Activated T-cell treated with anti-CD3 and anti-CD28 coated beads, Interleukin-2, amount 50 U/mL, for 4 hours (primary cell): ENCODE data around the gene TMEM61. TPM values are rescaled to one million over a fixed set of nuclear protein-coding genes. Genes with fewer than 3 reads are reported as not detected.
"Not testable (repeated sequence)": the region's sequence is repeated elsewhere in the genome, so short reads cannot be mapped to it uniquely, and the experiment has no call there.

ENCODE experiments used
- ATAC-seq, 2 donors: fragments of 200-7000 bp; cut with Tn5 transposase; one replicate each; pipeline ENCODE4 v1.10.0; 2021
- DNase-seq: peaks from one replicate; pipeline ENCODE4 v3.0.0-alpha.2; 2020
- H3K27me3 Mint-ChIP-seq: one replicate; pipeline ENCODE4 v1.8.0; 2021; ENCODE audit warnings: low read depth, mixed read lengths
- H3K36me3 Mint-ChIP-seq: one replicate; pipeline ENCODE4 v1.8.0; 2022; ENCODE audit warnings: mixed read lengths; ENCODE audit not compliant: insufficient read depth
- H3K4me1 Mint-ChIP-seq: one replicate; pipeline ENCODE4 v1.8.0; 2021; ENCODE audit warnings: low read depth, mixed read lengths
- H3K4me3 Mint-ChIP-seq: one replicate; pipeline ENCODE4 v1.8.0; 2021; ENCODE audit warnings: mild to moderate bottlenecking, moderate library complexity, mixed read lengths
- H3K9me3 Mint-ChIP-seq: one replicate; pipeline ENCODE4 v1.8.0; 2021; ENCODE audit warnings: mixed read lengths
- total RNA-seq, 3 donors: library from RNA; stranded (reverse); gene quantifications; one replicate each; pipeline ENCODE4 v1.2.1, GENCODE V29; 2021

Gene TMEM61
- total RNA-seq, 3 donors from 2014 or later = 0.24 TPM; not detected in 2

DNA sequence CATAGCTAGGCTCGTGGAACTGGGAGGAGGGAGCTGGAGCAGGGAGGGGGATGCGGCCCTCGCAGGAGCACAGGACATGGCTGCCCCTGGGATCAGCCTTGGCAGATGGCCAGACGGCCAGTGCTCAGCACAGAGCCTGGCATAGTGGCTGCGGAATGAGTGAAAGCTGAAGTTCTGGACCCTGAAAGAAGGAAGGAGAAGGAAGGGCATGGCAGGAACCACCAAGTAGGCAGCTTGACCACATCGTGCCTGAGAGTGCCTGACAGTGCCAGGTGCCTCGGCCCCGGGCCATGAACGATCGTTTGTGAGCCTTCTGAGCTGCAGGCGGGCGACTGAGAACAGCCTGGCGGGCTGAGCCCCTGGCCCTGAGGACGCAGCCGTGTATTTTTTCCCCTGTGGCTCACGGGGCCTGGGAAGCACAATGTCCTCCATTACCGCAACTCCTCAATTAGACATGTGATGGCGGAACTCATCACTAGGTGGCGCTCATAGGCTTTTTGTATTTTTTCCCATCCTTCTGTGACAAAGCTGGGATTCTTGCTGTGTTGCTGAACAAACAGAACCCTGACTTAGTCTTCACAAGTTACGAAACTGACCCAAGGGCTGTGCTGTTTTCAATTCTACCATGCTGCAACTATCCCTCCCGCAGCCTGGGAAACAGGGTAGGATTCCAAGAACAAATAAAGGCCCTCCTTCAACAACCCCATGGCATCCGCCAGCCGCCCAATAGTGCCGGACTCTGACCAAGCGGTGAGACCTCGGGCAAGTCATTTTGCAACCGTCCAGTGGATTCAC, 29.9 kb upstream of the TMEM61 start:
- ATAC-seq (peak; percentile 14 to 46), DNase-seq (peak; percentile 31)
- H3K4me1 Mint-ChIP-seq = peaks cover 10% of the 10 kb centered on the region
- H3K36me3 Mint-ChIP-seq = no peaks in the 10 kb centered on the region
- peaks cover 3% of the 10 kb centered on the region for H3K27me3 Mint-ChIP-seq
- H3K4me3 Mint-ChIP-seq = no peak overlapping the region
- H3K9me3 Mint-ChIP-seq = no peaks in the 10 kb centered on the region

DNA sequence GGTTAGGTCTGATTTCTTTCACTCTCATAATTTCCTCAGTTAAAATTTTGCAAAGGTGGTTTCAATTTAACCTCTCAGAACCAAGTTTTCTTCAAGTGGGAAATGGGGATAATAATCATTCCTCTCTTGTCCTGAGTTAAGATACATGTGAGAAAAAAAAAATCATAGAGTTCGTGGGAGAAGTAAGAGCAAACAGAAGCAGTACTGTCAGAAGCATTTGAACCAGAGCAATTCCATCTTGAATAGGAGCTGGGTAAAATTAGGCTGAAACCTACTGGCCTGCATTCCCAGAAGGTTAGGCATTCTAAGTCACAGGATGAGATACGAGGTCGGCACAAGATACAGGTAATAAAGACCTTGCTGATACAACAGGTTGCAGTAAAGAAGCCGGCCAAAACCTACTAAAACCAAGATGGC, 28.6 kb upstream of the TMEM61 start:
- ATAC-seq (no peak), DNase-seq (no peak)
- no peaks in the 10 kb centered on the region for H3K36me3 Mint-ChIP-seq
- no peak overlapping the region for H3K4me3 Mint-ChIP-seq
- no peaks in the 10 kb centered on the region for H3K9me3 Mint-ChIP-seq
- peaks cover 10% of the 10 kb centered on the region for H3K4me1 Mint-ChIP-seq
- H3K27me3 Mint-ChIP-seq = peaks cover 5% of the 10 kb centered on the region

DNA sequence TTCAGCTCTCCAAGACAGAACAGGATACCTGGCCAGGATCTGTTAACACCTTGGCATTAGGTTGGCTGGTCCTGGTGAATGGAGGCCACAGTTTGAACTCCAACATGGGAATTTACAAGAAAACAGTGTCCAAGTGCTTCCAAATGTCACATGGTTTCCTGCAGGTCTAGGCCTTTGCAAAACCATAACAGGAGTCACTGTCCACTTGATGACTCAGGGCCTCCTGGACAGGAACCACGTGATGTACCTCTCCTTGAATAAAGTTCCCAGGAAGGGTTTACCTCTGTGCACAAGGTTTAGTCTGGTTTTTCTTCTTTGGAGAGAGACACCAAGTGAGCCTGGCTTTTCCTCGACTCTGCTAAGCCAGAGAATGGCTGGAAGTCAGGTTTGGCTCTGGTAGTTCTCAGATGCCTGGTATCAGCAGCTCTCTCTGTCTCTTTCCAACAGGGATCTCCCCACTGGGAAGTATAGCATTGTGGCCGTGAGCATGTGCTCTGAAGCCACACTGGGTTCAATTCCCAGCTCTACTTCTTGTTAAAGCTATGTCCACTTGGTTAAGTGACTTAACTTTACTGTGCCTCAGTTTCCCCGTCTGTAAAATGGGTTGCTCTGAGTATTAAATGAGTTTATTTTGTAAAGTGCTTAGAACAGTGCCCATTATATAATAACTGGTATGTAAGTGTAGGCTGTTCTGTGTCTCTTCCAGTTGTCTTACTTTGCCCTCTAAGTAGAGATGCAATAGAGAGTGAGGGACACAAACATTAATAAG, 27.3 kb upstream of the TMEM61 start:
- H3K36me3 Mint-ChIP-seq = peaks cover 2% of the 10 kb centered on the region
- peaks cover 9% of the 10 kb centered on the region for H3K9me3 Mint-ChIP-seq
- ATAC-seq = no peak
- peaks cover 10% of the 10 kb centered on the region for H3K4me1 Mint-ChIP-seq
- no peak overlapping the region for H3K4me3 Mint-ChIP-seq
- H3K27me3 Mint-ChIP-seq = peaks cover 7% of the 10 kb centered on the region
- no peak for DNase-seq

DNA sequence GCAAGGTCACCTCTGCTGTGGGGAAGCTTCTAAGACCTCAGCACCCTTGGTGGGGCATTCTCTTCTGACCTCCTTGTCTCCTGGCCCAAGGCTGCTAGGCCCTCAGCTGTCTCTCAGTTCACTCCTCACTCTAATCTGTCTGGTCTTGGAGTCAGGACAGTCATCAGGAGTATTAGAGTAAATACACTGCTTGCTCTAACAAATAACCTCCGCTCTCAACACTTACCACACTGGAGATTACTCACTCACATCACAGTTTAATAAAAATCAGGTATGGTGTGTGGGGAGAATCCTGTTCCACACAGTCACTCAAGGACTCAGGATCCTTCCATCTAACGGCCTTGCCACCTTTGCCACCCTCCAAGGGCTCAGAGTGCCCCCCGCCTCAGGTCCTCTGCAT, 26.6 kb upstream of the TMEM61 start:
- peaks cover 7% of the 10 kb centered on the region for H3K27me3 Mint-ChIP-seq
- peaks cover 16% of the 10 kb centered on the region for H3K9me3 Mint-ChIP-seq
- no peak for DNase-seq
- H3K4me3 Mint-ChIP-seq = no peak overlapping the region
- no peak for ATAC-seq
- H3K4me1 Mint-ChIP-seq = peaks cover 10% of the 10 kb centered on the region
- H3K36me3 Mint-ChIP-seq = peaks cover 2% of the 10 kb centered on the region

DNA sequence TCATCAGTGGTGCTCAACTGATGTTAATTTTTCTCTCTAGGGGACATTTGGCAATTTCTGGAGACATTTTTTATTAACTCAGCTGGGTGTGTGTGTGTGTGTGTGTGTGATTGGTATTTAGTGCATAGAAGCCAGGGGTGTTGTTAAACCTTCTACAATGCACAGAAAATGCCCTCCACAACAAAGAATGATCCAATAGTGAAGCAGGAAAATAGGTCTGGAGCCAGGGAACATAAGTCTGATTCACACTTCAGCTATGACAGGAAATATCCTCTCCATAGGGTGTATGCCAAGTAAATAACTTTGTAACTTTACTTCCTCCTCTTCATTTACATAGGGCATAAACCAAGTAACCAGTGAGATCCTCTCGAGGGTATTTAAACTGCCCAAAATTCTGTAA, 25.1 kb upstream of the TMEM61 start:
- no peak overlapping the region for H3K4me3 Mint-ChIP-seq
- H3K36me3 Mint-ChIP-seq = peaks cover 2% of the 10 kb centered on the region
- H3K27me3 Mint-ChIP-seq = peaks cover 10% of the 10 kb centered on the region
- DNase-seq (no peak), ATAC-seq (no peak)
- peaks cover 4% of the 10 kb centered on the region for H3K4me1 Mint-ChIP-seq
- H3K9me3 Mint-ChIP-seq = peaks cover 18% of the 10 kb centered on the region

DNA sequence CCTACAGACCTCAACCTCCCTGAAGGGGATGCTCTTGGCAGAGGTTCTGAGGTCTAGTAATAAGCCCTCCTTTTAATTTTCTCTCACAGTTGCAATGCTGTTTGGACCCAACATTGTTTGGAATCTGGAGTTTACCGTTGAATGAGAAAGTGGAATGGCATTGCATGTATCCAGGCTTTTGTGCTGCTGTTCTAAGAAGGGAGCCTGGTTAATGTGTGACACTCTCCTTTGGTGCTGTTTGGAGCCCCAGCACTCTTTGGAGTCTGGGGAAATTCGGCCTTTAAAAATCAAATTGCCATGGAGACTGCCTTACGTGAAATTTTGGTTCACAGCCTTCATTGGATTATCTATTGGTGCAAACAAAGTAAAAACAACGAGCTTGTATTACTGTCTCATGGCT, 23.7 kb upstream of the TMEM61 start:
- Mint-ChIP-seq H3K4me3 (no peak overlapping the region), H3K36me3 (peaks cover 2% of the 10 kb centered on the region), H3K9me3 (peaks cover 18% of the 10 kb centered on the region), H3K27me3 (peaks cover 10% of the 10 kb centered on the region), H3K4me1 (no peaks in the 10 kb centered on the region)
- no peak for DNase-seq
- ATAC-seq = no peak

DNA sequence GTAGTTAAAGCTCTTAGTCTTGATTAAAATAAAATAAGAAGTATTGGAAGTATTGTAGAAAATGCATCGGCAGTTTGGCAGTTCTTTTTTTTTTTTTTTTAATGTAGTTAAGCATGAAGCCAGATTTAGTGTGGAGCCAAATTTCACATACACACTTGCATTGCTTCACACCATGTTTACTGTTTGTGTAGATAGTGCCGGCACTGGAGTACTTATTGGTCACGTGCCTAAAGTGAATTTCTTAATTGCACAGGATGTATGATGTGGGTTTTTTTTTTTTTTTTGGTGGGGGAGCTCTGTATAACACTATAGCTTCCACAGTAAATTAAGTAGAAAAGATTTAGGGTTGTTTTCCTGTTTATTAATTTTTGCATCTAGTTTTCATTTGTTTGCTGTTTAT, 21.2 kb upstream of the TMEM61 start:
- H3K36me3 Mint-ChIP-seq = peaks cover 2% of the 10 kb centered on the region
- H3K4me3 Mint-ChIP-seq = no peak overlapping the region
- DNase-seq = no peak
- H3K27me3 Mint-ChIP-seq = peaks cover 10% of the 10 kb centered on the region
- H3K4me1 Mint-ChIP-seq = no peaks in the 10 kb centered on the region
- H3K9me3 Mint-ChIP-seq = peaks cover 18% of the 10 kb centered on the region
- no peak for ATAC-seq

DNA sequence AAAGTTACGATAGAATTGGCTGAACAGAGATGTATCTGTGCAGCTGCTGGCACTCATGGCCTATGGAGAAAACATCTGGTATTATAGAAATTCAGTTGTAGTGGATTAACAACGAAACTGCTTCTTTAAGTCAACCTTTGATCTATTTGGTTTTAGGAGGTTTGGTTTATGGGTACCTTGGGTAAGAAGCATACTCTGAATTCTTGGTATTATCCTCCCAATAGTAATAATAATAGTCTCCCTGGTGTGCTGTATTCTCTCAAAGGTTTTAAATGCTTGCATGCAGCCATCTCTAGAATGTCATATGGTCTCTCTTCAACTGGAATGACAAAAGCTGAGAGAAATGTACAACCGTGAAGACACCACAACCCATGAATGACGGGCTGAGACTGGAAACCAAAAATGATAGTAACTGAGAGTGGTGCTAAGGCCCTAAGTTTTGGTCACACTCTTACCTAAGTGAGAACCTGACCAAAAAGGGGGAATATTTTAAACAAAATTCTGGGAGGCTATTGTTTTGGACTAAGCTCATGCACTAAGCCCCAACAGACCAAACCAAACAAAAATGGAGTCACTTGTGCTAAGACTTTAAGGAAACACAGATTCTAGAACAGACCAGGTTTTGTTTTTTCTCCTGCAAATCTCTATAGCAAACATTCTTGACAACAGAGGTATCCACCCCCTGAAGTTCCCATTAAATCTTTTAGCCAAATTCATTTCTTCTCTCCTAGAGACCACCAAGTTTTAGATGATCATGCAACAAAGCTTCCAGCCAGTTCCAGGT, 17.6 kb upstream of the TMEM61 start:
- H3K9me3 Mint-ChIP-seq = peaks cover 13% of the 10 kb centered on the region
- no peak overlapping the region for H3K4me3 Mint-ChIP-seq
- H3K27me3 Mint-ChIP-seq = peaks cover 6% of the 10 kb centered on the region
- DNase-seq (no peak), ATAC-seq (no peak)
- H3K36me3 Mint-ChIP-seq = no peaks in the 10 kb centered on the region
- peaks cover 5% of the 10 kb centered on the region for H3K4me1 Mint-ChIP-seq

DNA sequence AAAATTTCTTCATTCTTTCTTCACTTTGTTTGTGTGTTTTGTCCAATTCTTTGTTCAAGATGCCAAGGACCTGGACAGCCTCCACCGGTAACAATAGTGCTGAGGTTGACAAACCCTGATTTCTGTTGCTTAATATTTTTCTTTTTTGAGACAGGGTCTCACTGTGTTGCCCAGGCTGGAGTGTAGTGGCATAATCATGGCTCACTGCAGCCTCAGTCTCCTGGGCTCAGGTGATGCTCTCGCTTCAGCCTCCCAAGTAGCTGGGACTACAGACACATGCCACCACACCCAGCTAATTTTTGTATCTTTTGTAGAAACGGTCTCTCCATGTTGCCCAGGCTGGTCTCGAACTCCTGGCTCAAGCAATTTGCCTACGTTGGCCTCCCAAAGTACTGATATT, 16.6 kb upstream of the TMEM61 start:
- H3K36me3 Mint-ChIP-seq, H3K9me3 Mint-ChIP-seq, H3K4me1 Mint-ChIP-seq, H3K4me3 Mint-ChIP-seq, ATAC-seq, DNase-seq, H3K27me3 Mint-ChIP-seq: not testable (repeated sequence)

DNA sequence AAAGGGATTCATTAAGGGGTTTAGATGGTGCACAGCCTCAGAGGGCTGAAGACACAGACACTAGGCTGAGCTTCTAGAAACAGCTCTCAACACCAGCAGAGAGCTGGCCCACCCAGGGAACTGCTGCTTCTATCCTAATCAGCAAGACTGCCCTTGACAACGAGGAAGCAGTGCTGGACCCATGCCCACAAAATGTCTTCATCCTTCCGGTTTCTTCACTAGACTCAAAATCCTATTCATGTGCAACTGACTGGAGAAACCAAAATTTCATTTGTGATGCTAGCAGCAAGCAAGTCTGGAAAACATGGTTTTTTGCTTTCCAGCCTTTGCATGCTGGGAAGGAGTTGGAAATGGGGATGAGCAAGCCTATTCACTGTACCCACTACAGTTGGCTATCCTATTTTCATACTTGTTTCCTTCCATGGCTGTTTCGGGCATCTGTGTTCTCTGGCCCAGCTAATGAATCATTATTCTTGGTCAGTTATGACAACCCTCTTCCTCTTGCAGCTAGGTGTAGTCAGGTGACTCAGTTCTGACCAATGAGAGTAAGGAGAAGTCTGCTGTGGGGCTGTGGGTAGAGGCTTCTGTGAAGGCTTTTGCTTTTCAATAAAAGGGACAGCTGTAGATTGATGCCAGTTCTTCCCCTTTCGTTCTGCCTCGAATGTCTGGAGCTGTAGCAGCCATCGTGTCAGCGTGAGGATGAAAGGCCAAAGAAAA, 14.6 kb upstream of the TMEM61 start:
- no peak overlapping the region for H3K4me3 Mint-ChIP-seq
- no peaks in the 10 kb centered on the region for H3K9me3 Mint-ChIP-seq
- peaks cover 5% of the 10 kb centered on the region for H3K4me1 Mint-ChIP-seq
- H3K27me3 Mint-ChIP-seq = peaks cover 12% of the 10 kb centered on the region
- DNase-seq = no peak
- ATAC-seq = no peak
- H3K36me3 Mint-ChIP-seq = no peaks in the 10 kb centered on the region

DNA sequence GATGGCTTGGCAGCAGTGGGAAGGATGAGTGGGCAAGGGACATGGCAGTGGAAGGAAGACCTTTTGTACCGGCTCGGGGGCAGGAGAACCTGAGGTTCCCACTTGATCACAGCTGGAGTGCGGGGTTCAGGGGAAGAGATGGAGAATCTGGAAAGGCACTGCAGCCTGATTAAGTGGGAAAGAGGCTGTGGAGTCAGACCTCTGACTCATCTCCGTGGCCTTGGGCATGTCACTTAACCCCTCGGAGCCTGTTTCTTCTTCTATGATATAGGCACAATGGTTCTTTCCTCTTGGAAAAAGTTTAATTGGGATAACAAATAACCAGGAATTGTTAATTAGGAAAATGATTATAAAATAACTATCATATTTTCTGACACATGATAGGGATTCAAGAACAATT, 13.1 kb upstream of the TMEM61 start:
- no peak for ATAC-seq
- Mint-ChIP-seq H3K4me1 (peaks cover 5% of the 10 kb centered on the region), H3K36me3 (no peaks in the 10 kb centered on the region), H3K9me3 (no peaks in the 10 kb centered on the region), H3K27me3 (peaks cover 19% of the 10 kb centered on the region), H3K4me3 (no peak overlapping the region)
- no peak for DNase-seq

DNA sequence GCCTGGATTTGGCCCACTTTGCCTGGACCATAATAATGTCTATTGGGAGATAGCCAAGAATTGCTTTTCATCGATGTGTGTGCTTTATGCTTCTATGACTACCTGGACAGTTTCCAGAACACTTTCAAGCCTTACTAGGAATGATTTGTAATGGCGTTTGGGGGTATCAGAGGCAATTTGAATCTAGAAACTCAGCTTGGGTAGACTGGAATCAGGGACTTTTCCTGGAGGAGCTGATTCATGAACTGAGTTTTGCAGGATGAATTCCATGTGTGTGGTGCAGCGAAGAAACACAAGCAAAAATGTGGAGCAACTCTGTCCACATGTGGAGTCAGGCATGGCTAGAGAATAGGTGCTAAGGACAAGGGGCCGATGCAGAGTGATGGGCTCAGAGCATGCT, 11.9 kb upstream of the TMEM61 start:
- Mint-ChIP-seq H3K4me3 (no peak overlapping the region), H3K4me1 (peaks cover 5% of the 10 kb centered on the region), H3K36me3 (no peaks in the 10 kb centered on the region), H3K27me3 (peaks cover 28% of the 10 kb centered on the region), H3K9me3 (no peaks in the 10 kb centered on the region)
- DNase-seq (no peak), ATAC-seq (no peak)

DNA sequence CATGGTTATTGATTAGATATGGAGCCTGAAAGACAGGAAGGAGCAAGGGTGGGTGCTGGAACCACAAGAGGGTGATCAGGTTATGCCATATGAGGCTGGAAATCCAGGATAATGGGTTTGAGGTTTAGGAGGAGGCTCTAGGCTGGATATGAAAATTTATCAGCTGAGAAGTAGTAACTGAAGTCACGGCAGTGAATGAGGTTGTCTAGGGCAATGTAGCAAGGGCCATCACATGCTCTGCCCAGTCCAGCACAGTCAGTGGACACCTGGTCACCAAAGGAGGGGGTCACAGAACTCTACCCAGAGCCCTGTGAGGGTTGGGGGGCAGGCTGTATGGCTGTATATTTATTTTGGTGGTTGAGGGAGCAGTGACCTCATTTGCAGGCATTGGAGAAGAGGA, 10.5 kb upstream of the TMEM61 start:
- DNase-seq (no peak), ATAC-seq (no peak)
- Mint-ChIP-seq H3K36me3 (no peaks in the 10 kb centered on the region), H3K9me3 (no peaks in the 10 kb centered on the region), H3K27me3 (peaks cover 29% of the 10 kb centered on the region), H3K4me3 (no peak overlapping the region), H3K4me1 (peaks cover 5% of the 10 kb centered on the region)

DNA sequence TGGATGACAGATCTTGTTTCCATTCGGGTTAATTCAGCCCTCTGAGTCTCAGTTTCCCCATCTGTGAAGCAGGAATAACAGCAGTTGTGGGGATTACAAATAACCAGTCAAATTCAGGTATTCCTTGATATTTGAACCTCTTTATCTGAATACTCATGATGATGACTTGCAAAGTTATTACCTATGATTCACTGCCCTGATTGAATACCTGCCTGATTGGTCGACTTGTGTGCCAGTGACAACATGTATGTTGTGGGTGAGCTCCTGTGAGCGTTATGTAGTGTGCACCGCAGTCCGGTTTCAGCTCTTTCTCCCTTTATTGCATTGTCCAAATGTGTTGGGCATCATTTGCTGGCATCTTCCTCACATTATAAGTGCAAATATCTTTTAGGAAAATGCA, 9.5 kb upstream of the TMEM61 start:
- DNase-seq = no peak
- peaks cover 29% of the 10 kb centered on the region for H3K27me3 Mint-ChIP-seq

More for the DNA sequence above, 9.5 kb upstream of the TMEM61 start:
- no peaks in the 10 kb centered on the region for H3K36me3 Mint-ChIP-seq
- H3K9me3 Mint-ChIP-seq = no peaks in the 10 kb centered on the region
- peaks cover 5% of the 10 kb centered on the region for H3K4me1 Mint-ChIP-seq
- ATAC-seq = no peak
- H3K4me3 Mint-ChIP-seq = no peak overlapping the region
